DMS79 treated with DMSO at 0.1 percent for 48 hours (cell line): ENCODE measurements around the gene C14orf39.

Experiments used
- DNase-seq: peaks from one replicate; lab custom pipeline; 2025; lab: John Stamatoyannopoulos, UW

The C14orf39 gene

GRCh38 chr14:60485598-60486251 is at the start of gene C14orf39:
TSS of gene C14orf39 (minus strand) at chr14:60486063. CDS start at chr14:60485078, 985 bp downstream.
- no peak for DNase-seq

GRCh38 chr14:60532442-60532841 is 46.6 kb upstream of the C14orf39 start:
- DNase-seq, result no peak

GRCh38 chr14:60515511-60516289 is 29.8 kb upstream of the C14orf39 start:
- no peak for DNase-seq

- peak; percentile 87 for DNase-seq
These were observed 29.1 kb upstream of the C14orf39 start for GRCh38 chr14:60514741-60515491.

GRCh38 chr14:60514378-60514740 is 28.5 kb upstream of the C14orf39 start:
- DNase-seq, result peak; percentile 87

- DNase-seq, result no peak
These were observed 27.2 kb upstream of the C14orf39 start for GRCh38 chr14:60512973-60513571.

GRCh38 chr14:60512126-60512525 is 26.3 kb upstream of the C14orf39 start:
- peak; percentile 33 for DNase-seq

GRCh38 chr14:60510951-60511599 is 25.2 kb upstream of the C14orf39 start:
- no peak for DNase-seq

- DNase-seq, result no peak
These were observed 24.5 kb upstream of the C14orf39 start for GRCh38 chr14:60510254-60510950.

GRCh38 chr14:60509438-60510253 is 23.8 kb upstream of the C14orf39 start:
- DNase-seq, result no peak

- peak; percentile 38 for DNase-seq
These were observed 23.0 kb upstream of the C14orf39 start, which contains the start of gene SIX6 for GRCh38 chr14:60508707-60509437. TSS of gene SIX6 (plus strand) at chr14:60509146. CDS start at chr14:60509399, 253 bp downstream.

- no peak for DNase-seq
These were observed 22.5 kb upstream of the C14orf39 start for GRCh38 chr14:60508363-60508706.

- DNase-seq, result no peak
These were observed 21.3 kb upstream of the C14orf39 start for GRCh38 chr14:60506985-60507829.

- no peak for DNase-seq
These were observed 20.7 kb upstream of the C14orf39 start for GRCh38 chr14:60506462-60506984.

- no peak for DNase-seq
These were observed 20.1 kb upstream of the C14orf39 start for GRCh38 chr14:60506010-60506409.

- no peak for DNase-seq
These were observed 19.6 kb upstream of the C14orf39 start for GRCh38 chr14:60505448-60505847.

GRCh38 chr14:60502541-60502940 is 16.7 kb upstream of the C14orf39 start:
- no peak for DNase-seq

GRCh38 chr14:60495946-60496345 is 10.1 kb upstream of the C14orf39 start:
- DNase-seq, result no peak
